22Rv1 (cell line): ENCODE results near the gene ZCCHC3.

Experiments
- H3K27ac ChIP-seq: fragments of 450-650 bp; 2 replicates; pipeline ENCODE4 v1.5.1; 2017
- ZFX ChIP-seq: fragments of 450-650 bp; IDR thresholded peaks from 2 replicates; pipeline ENCODE4 v1.6.1; 2017; ENCODE audit warnings: antibody characterized with exemption, borderline replicate concordance
- TF ChIP-seq, protein P1 (sequence below): fragments of 450-650 bp; IDR thresholded peaks from 2 replicates; pipeline ENCODE4 v1.5.1; 2017; ENCODE audit warnings: mild to moderate bottlenecking

ZCCHC3 gene

DNA sequence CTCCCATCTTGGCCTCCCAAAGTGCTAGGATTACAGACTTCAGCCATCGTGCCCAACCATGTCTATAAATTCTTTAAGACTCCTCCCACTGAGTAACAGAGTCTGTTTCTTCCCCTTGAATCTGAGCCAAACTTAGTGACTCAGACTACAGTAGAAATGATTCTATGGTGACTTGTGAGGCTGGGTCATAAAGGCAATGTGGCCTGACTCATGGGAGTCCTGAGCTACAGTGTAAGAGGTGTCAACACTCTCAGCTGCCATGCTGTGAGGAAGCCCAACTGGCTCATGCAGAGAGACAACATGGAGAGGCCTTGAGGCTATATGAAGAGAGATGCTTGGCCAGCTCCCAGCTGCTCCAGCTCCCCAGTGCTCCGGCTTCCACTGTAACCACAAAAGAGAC is 44.3 kb downstream of the ZCCHC3 start:
- H3K27ac ChIP-seq = peak overlapping the region; percentile 32

DNA sequence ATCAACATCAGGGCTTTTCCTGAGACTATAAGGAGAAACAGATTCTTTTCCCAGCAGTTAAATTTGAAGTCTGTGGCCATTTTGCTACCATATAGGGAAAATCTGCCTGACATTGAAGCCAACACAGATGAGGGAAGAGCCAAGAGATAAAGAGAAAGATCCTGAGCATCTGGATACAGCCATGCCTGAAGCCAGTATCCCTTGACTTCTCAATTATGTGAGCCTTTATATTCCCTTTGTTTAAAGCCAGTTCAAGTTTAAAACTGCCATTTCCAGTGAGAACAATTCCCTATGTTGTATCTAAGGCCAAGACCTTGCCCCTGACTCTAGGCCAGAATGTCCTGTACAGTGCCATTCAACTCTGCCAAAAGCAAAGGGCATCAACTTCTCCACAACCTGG is 45.7 kb downstream of the ZCCHC3 start:
- H3K27ac ChIP-seq = no peak overlapping the region

More for the DNA sequence above, 44.3 kb downstream of the ZCCHC3 start:
- no peak for TF ChIP-seq ZFX
- TF ChIP-seq, protein P1, sequence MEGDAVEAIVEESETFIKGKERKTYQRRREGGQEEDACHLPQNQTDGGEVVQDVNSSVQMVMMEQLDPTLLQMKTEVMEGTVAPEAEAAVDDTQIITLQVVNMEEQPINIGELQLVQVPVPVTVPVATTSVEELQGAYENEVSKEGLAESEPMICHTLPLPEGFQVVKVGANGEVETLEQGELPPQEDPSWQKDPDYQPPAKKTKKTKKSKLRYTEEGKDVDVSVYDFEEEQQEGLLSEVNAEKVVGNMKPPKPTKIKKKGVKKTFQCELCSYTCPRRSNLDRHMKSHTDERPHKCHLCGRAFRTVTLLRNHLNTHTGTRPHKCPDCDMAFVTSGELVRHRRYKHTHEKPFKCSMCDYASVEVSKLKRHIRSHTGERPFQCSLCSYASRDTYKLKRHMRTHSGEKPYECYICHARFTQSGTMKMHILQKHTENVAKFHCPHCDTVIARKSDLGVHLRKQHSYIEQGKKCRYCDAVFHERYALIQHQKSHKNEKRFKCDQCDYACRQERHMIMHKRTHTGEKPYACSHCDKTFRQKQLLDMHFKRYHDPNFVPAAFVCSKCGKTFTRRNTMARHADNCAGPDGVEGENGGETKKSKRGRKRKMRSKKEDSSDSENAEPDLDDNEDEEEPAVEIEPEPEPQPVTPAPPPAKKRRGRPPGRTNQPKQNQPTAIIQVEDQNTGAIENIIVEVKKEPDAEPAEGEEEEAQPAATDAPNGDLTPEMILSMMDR = no peak

DNA sequence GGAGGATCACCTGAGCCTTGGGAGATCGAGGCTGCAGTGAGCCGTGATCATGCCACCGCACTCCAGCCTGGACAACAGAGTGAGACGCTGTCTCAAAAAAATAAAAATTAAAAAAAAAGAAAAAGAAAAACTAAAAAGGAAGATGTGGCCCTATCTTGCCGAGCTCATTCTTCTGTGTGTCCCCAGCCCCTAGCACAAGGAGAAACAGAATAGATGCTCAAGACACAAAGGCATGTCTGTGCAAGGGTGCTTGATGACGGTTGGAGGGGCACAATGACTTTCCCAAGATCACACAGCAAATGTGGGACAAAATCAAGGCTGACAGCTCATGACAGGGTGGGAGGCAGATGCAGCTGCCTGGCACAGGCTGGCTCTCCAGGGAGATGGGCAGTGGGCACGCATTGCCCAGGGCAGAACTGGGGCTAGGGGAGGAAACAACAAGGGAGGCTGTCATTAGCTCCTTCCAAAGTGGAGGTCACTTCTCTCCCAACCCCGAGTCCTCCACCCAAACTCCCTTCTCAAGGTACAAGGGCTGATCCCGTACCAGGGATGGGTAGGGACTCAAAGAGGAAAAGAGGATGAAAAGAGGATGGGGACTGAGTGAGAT is 48.8 kb downstream of the ZCCHC3 start:
- H3K27ac ChIP-seq = peak overlapping the region; percentile 95
- TF ChIP-seq, protein P1 = no peak
- no peak for TF ChIP-seq ZFX

More for the DNA sequence above, 45.7 kb downstream of the ZCCHC3 start:
- TF ChIP-seq, protein P1 = no peak
- no peak for TF ChIP-seq ZFX

DNA sequence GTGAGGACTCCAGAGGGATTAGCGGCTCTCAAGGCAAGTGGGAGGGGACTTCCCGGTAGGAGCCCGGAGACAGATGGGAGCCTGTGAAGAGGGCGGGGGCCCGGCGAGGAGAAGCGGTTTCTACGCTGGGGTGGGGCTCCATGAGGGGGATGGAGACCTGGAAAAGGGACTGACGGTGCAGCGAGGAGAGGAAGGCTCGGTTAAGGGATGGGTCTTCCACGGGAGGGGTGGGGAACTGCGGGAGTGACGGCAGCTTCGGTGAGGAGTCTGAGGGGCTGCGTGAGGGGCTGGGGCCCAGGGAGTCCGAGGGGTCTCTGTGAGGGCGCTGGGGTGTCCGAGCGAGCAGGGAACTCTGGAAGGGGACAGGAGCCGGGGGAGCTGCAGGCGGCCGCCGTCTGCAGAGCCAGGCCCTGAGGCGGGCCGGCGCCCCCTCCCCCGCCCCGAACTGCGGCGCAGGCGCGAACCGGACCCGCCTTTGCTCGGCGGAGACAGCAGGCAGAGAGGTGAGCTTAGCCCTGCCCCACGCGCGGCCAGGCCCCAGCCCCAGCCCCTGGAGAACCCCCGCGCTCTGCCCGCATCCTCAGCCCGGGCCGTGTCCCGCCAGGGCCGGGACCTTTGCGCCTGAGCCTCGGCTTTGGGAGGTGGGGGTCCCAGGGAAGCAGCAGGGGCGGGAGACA is 49.4 kb downstream of the ZCCHC3 start, which contains the start of gene NRSN2:
NRSN2 (plus strand) TSS at position 472 of the 677 bp plus-strand sequence. CDS start 2,533 bp downstream, outside the sequence.
- no peak for TF ChIP-seq ZFX
- TF ChIP-seq, protein P1 = no peak
- H3K27ac ChIP-seq = peak within 1 kb of the TSS; percentile 95

DNA sequence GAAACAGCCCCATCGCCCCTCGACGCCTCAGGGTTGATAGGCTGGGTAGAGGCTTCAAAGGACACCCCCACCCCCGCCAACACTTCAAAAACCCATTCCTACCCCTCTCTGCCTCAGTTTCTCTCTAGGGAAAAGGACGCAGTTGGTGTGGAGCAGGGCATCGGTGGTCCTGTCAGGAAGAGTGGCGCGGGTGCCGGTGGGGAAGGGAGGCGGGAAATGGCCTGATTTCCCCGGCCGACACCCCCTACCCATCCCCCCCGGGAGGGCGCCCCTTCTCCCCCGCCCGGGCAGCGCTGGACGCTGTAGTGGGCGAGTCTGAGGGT is 49.9 kb downstream of the ZCCHC3 start:
- H3K27ac ChIP-seq = peak overlapping the region; percentile 95
- TF ChIP-seq, protein P1 = no peak
- no peak for TF ChIP-seq ZFX

DNA sequence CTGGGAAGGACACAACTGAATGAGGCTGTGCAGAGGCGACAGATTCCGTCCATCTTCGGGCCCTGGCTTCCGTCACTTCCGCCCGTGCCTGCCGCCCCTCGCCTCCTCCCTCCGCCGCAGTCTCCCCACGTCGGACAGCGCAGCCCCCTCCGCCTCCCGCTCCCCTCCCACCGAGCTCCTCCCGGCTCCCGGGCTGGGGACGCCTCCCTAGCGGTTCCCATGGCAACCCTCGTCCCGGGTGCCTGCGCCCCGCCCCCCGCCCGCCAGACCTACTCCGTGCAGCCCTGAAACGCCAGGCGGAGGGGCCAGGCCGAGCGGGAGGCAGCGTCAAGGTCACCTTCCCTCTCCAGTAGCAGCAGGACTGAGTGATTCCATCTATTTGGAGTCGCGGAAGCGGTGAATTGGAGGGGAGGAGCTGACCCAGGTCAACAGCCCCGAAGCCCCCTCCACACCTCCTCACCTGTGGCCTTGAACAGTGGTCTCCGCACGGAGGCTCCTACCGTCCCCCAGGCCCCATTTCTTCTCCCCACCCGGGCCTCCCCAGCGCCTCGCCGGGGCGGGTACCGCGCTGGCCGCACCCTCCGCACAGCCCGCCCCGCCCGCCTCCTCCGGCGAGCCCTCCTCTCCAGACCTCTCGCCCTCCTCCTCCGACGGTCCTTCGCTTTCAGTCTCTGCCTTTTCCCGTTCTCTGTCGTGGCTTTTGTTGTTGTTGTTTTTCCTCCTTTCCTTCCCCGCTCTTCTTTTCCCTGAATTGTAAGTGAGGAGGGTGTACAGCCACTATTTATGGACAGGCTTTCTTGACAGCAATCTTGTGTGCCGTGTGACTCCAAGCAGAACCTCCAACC is 50.5 kb downstream of the ZCCHC3 start:
- peak overlapping the region; percentile 95 for H3K27ac ChIP-seq

More for the DNA sequence above, 50.5 kb downstream of the ZCCHC3 start:
- TF ChIP-seq, protein P1 = no peak
- no peak for TF ChIP-seq ZFX
